ENCODE results near the gene SLC31A1.

SLC31A1 gene

GRCh38 chr9:113302792-113303418, 81.6 kb downstream of the SLC31A1 start, which contains the start of gene RNF183:
TSS of gene RNF183 (minus strand) at chr9:113303376. CDS start at chr9:113298184, 5,192 bp downstream.
- DNase-seq (ENCODE audit: low read depth in 2 of 2): no peak

GRCh38 chr9:113306566-113306965, 85.2 kb downstream of the SLC31A1 start:
- no peak for DNase-seq (ENCODE audit: low read depth in 2 of 2)

GRCh38 chr9:113307396-113307975, 86.1 kb downstream of the SLC31A1 start:
- no peak for DNase-seq (ENCODE audit: low read depth in 2 of 2)

DNA sequence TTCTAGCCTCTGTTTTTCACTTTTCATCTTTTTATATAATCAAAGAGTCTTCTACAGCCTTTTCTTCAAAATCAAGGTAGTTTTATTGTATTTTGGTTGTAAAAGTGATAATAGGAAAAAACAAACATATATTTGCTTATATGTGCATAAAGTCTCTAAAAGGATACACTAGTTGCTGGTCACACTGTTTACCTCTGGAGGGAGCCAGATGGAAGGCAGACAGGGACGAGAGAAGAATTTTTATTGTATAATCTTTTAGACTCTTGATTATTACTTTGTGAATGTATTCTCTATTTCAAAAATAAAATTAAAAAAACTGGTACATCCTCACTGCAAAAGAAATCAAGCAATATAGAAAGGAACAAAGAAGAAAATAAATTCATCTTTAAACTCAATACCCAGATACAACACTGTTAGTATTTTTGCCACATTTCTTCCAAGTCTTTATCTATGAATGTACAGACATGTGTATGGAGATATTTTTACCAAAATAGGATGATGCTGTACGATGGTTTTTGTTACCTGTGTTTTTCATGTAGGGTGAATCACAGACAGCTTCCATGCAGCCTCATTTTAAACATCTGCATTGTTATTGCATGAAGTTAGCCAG, 88.0 kb downstream of the SLC31A1 start:
- no peak for DNase-seq (ENCODE audit: low read depth in 2 of 2)

DNA sequence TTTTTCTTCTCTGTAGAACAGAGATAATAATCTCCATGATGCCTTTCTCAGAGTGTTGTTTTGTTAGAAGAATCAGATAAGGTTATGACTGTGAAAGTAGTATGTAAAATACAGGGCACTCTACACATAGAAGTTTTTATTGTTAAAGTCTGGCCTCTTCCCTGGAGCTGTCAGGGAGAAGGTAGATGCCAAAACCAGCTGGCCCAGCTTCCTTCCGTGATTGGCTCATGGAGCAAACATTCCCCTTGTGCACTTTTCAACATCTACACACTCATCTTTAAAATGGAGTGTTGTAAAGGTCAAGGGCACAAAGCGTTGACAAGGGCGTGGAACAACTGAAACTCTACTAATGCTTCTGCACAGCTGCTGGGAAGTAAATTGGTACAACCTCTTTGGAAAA, 89.2 kb downstream of the SLC31A1 start:
- DNase-seq (ENCODE audit: low read depth in 2 of 2): no peak

- DNase-seq (ENCODE audit: low read depth in 2 of 2): no peak
Measured at GRCh38 chr9:113311961-113312360, 90.6 kb downstream of the SLC31A1 start.

DNA sequence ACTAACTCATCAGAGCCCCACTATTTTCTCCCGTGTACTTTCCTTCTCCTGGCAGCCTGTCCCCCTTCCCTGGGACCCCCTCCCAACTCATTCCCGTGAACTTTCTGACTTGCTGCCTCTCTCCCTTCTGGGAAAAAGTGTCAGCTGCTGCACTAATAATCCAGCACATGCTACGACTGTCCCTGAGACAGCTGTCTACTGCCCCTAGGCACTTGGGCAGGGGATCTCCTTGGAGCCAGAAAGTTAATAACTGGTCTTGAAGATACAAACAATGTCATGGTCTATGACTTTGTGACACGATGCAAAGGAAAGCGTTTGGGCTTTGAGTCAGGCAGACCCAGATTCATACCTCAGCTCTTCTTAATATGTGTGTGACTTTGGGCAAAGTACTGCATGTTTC, 91.9 kb downstream of the SLC31A1 start:
- DNase-seq (ENCODE audit: low read depth in 2 of 2): no peak

Measured in activated CD4-positive, alpha-beta T cell treated with anti-CD3 and anti-CD28 coated beads for 24 hours (primary cell).